NCI-H2171 (cell line): Measurements from ENCODE around the gene PER2.

Source experiments
- DNase-seq: peaks from one replicate; lab custom pipeline; 2025; lab: John Stamatoyannopoulos, UW

PER2 gene

GRCh38 chr2:238250896-238251295, 37.5 kb downstream of the PER2 start:
- DNase-seq, result no peak

GRCh38 chr2:238247841-238248453, 40.5 kb downstream of the PER2 start:
- no peak for DNase-seq

GRCh38 chr2:238247002-238247822, 41.2 kb downstream of the PER2 start:
- DNase-seq, result peak; percentile 51

GRCh38 chr2:238244151-238244550, 44.3 kb downstream of the PER2 start:
- no peak for DNase-seq

GRCh38 chr2:238243496-238244076, 44.8 kb downstream of the PER2 start:
- DNase-seq, result no peak

- no peak for DNase-seq
These were observed 45.5 kb downstream of the PER2 start for GRCh38 chr2:238242731-238243495.

GRCh38 chr2:238241970-238242369, 46.4 kb downstream of the PER2 start:
- no peak for DNase-seq

GRCh38 chr2:238240757-238241711, 47.4 kb downstream of the PER2 start:
- peak; percentile 74 for DNase-seq

- peak; percentile 74 for DNase-seq
These were observed 48.3 kb downstream of the PER2 start, which contains the start of gene HES6 for GRCh38 chr2:238239863-238240756. Gene HES6, minus strand, starts transcription at chr2:238240038. Its CDS starts 133 bp downstream, at chr2:238239905.

GRCh38 chr2:238239543-238239862, 48.9 kb downstream of the PER2 start:
- DNase-seq, result no peak

GRCh38 chr2:238238766-238239542, 49.5 kb downstream of the PER2 start:
- DNase-seq, result no peak

- DNase-seq, result no peak
These were observed 50.1 kb downstream of the PER2 start for GRCh38 chr2:238238311-238238765.

- DNase-seq, result no peak
These were observed 50.8 kb downstream of the PER2 start for GRCh38 chr2:238237431-238238135.

GRCh38 chr2:238236571-238236970, 51.8 kb downstream of the PER2 start:
- no peak for DNase-seq

- no peak for DNase-seq
These were observed 52.6 kb downstream of the PER2 start for GRCh38 chr2:238235856-238236255.

GRCh38 chr2:238235331-238235732, 53.1 kb downstream of the PER2 start:
- DNase-seq, result no peak

- DNase-seq, result no peak
These were observed 54.8 kb downstream of the PER2 start for GRCh38 chr2:238233625-238234024.

- no peak for DNase-seq
These were observed 56.6 kb downstream of the PER2 start for GRCh38 chr2:238231809-238232208.
